ENCODE results near the gene SURF1. TPM values are rescaled to one million over a fixed set of nuclear protein-coding genes. Genes with fewer than 3 reads are reported as not detected.

SURF1 gene
- total and polyA plus RNA-seq, 8 donors: 27.9 to 46.1 (median 31.3) TPM

DNA sequence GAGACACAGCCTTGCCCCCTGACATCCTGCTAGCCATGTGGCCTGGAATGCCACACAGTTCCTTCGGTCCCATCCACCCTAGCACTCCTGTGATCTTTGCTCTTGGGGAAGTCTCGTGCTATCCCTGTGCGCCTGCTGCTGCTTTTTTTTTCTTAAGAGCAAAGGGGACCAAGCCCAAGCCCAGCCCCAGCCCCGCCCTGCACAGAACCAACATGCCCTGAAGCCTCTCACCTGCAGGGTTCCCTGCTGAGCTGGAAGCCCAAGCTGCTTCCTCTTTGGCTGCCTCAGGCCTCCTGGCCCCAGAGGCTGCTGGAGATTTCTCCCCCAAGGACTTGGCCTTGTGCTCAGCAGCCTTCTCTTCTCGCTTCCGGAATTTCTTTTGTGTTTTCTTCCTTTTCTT lies 22.1 kb downstream of the SURF1 start:
- Histone ChIP-seq H3K36me3 (peaks cover 0 to 50% of the 10 kb centered on the region in 2 donors), H3K4me1 (peaks cover 14 to 32% of the 10 kb centered on the region in 2 donors), H3K9me3 (no peaks in the 10 kb centered on the region), H3K4me3 (peak overlapping the region in 1 of 2 donors; percentile 77), H3K27ac (no peak overlapping the region), H3K27me3 (no peaks in the 10 kb centered on the region)
- peak in 1 of 4 donors; percentile 62 for DNase-seq
- intact Hi-C loops (cut with DNase I): no loop called here
- TF ChIP-seq, protein P1, sequence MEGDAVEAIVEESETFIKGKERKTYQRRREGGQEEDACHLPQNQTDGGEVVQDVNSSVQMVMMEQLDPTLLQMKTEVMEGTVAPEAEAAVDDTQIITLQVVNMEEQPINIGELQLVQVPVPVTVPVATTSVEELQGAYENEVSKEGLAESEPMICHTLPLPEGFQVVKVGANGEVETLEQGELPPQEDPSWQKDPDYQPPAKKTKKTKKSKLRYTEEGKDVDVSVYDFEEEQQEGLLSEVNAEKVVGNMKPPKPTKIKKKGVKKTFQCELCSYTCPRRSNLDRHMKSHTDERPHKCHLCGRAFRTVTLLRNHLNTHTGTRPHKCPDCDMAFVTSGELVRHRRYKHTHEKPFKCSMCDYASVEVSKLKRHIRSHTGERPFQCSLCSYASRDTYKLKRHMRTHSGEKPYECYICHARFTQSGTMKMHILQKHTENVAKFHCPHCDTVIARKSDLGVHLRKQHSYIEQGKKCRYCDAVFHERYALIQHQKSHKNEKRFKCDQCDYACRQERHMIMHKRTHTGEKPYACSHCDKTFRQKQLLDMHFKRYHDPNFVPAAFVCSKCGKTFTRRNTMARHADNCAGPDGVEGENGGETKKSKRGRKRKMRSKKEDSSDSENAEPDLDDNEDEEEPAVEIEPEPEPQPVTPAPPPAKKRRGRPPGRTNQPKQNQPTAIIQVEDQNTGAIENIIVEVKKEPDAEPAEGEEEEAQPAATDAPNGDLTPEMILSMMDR (IDR thresholded peaks at IDR 0.05): no peak
- no peak for ATAC-seq

DNA sequence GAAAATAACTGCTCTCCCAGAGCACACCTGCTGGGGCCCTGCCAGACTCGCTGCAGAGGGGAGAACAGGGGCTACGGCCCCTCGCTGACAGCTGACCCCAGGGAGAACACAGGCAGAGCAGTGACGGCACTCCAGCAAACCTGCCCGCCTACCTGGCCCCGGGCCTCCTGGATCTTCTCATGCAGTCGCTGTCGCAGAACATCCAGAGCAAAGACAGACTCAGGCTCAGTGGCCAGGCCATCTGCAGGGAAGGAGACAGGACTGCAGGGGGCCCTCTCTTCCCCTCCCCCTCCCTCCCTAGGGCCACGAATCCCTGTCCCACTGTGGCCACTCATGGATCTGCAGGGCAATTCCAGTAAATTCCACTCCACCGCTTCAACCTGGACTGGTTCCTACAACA lies 22.7 kb downstream of the SURF1 start:
- H3K27me3 ChIP-seq: no peaks in the 10 kb centered on the region
- peak in 1 of 4 donors; percentile 46 for DNase-seq
- TF ChIP-seq, protein P1 (IDR thresholded peaks at IDR 0.05): no peak
- peaks cover 0 to 47% of the 10 kb centered on the region in 2 donors for H3K36me3 ChIP-seq
- intact Hi-C loops (cut with DNase I): no loop called here
- no peaks in the 10 kb centered on the region for H3K9me3 ChIP-seq
- H3K27ac ChIP-seq: no peak overlapping the region
- no peak overlapping the region for H3K4me3 ChIP-seq
- H3K4me1 ChIP-seq: peaks cover 14 to 27% of the 10 kb centered on the region in 2 donors
- no peak for ATAC-seq

GRCh38 chr9:133333011-133333410 lies 23.3 kb downstream of the SURF1 start:
- Histone ChIP-seq H3K4me3 (no peak overlapping the region), H3K27ac (no peak overlapping the region), H3K27me3 (no peaks in the 10 kb centered on the region), H3K36me3 (peaks cover 0 to 47% of the 10 kb centered on the region in 2 donors), H3K9me3 (no peaks in the 10 kb centered on the region), H3K4me1 (peaks cover 14 to 26% of the 10 kb centered on the region in 2 donors)
- intact Hi-C loops (cut with DNase I): no loop called here
- DNase-seq: peak in 1 of 4 donors; percentile 11
- TF ChIP-seq, protein P1 (IDR thresholded peaks at IDR 0.05): no peak
- no peak for ATAC-seq

DNA sequence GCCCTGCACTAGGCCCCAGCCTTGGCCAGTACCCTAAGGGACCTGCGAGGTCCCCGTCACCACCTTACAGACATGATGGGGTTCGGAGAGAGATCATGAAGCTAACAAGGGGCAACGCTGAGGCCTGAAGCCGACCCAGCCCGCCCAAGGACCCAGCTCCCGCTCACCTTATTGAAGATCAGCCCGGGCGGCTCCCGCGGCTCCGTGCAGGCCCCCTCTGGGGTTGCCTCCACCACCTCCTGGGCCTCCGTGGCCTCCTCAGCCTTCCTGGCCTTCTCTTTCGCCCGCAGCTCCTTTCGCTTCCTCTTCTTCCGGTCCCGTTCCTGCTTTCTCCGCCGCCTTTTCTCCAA lies 23.9 kb downstream of the SURF1 start:
- DNase-seq (peak in 1 of 4 donors; percentile 65), ATAC-seq (no peak)
- Histone ChIP-seq H3K27me3 (no peaks in the 10 kb centered on the region), H3K36me3 (peaks cover 0 to 47% of the 10 kb centered on the region in 2 donors), H3K4me3 (no peak overlapping the region), H3K4me1 (peaks cover 14 to 25% of the 10 kb centered on the region in 2 donors), H3K27ac (no peak overlapping the region), H3K9me3 (no peaks in the 10 kb centered on the region)
- intact Hi-C loops (cut with DNase I): no loop called here
- TF ChIP-seq, protein P1 (IDR thresholded peaks at IDR 0.05): no peak

DNA sequence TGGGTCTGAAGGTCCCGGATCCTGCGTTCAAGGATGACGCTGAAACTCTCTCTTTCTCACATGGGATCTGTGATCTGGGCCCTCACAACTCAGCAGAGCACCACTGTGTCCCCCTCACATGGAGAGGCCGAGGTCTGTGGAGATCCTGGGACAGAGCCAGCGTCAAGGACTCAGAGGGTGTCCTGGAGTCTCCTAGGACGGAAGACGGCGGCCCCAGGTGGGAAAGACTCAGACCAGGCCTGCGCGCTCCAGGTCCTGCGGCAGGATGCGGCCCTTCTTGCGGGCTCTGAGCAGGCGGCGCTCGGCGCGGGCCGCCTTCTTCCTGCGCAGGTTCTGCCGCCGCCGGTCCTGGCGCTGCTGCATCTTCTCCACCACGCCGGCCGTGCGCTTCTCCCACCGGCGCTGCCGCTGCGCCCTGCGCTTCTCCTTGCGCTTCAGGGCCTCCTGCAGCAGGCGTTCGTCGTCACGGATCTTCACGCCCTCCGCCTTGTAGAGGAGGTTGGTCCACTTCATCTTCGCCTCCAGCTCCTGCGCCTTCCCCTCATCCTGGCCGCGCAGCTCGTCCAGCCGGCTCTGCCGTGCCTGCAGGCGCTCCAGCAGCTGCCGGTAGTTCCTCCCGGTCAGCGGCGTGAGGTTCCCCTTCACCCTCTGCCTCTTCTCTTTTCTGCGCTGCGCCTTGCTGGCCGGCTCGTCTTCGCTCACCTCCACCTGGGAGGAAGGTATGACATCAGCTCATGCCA lies 24.5 kb downstream of the SURF1 start:
- Histone ChIP-seq H3K9me3 (no peaks in the 10 kb centered on the region), H3K27ac (no peak overlapping the region), H3K4me3 (no peak overlapping the region), H3K4me1 (peaks cover 14 to 20% of the 10 kb centered on the region in 2 donors), H3K36me3 (peaks cover 0 to 47% of the 10 kb centered on the region in 2 donors), H3K27me3 (no peaks in the 10 kb centered on the region)
- TF ChIP-seq, protein P1 (IDR thresholded peaks at IDR 0.05): no peak
- no peak for ATAC-seq
- intact Hi-C loops (cut with DNase I): no loop called here
- peak in 1 of 4 donors; percentile 75 for DNase-seq

Data from left lung (tissue), 10 donors.